Osteoblast (primary cell): ENCODE measurements around the gene NR5A2. TPM values are rescaled to one million over a fixed set of nuclear protein-coding genes. Genes with fewer than 3 reads are reported as not detected.
"Not testable (repeated sequence)": the region's sequence is repeated elsewhere in the genome, so short reads cannot be mapped to it uniquely, and the experiment has no call there.

Experiments used
- DNase-seq: peaks from one replicate; pipeline ENCODE4 v3.0.0; 2011; ENCODE audit warnings: low spot score, mixed read lengths; ENCODE audit not compliant: insufficient read length; ENCODE audit errors: missing footprints
- H2AFZ ChIP-seq: 2 replicates; pipeline ENCODE4 v1.6.0; 2011; ENCODE audit warnings: mild to moderate bottlenecking, low read length
- H3K27ac ChIP-seq: 2 replicates; pipeline ENCODE4 v1.5.1; 2011; ENCODE audit warnings: mild to moderate bottlenecking, low read depth, low read length, moderate library complexity
- H3K27me3 ChIP-seq: 2 replicates; pipeline ENCODE4 v1.6.0; 2012; ENCODE audit warnings: mild to moderate bottlenecking, control low read depth, inconsistent platforms, low read length, moderate library complexity; ENCODE audit not compliant: insufficient read depth
- H3K36me3 ChIP-seq: 2 replicates; pipeline ENCODE4 v1.5.1; 2011; ENCODE audit warnings: mild to moderate bottlenecking, low read length, control low read depth, moderate library complexity; ENCODE audit not compliant: insufficient read depth
- H3K4me1 ChIP-seq: 2 replicates; pipeline ENCODE4 v1.5.1; 2011; ENCODE audit warnings: mild to moderate bottlenecking, low read length, control low read depth, moderate library complexity; ENCODE audit not compliant: insufficient read depth
- H3K4me2 ChIP-seq: 2 replicates; pipeline ENCODE4 v1.6.0; 2011; ENCODE audit warnings: mild to moderate bottlenecking, low read length; ENCODE audit not compliant: insufficient read depth
- H3K4me3 ChIP-seq: fragments of 200-600 bp; sonication (generic); 3 replicates; pipeline ENCODE4 v1.5.1; 2012; ENCODE audit warnings: mild to moderate bottlenecking, low read length, inconsistent platforms; ENCODE audit not compliant: insufficient read depth
- H3K79me2 ChIP-seq: 2 replicates; pipeline ENCODE4 v1.6.0; 2012; ENCODE audit warnings: mild to moderate bottlenecking, low read length, control low read depth, inconsistent platforms; ENCODE audit not compliant: insufficient read depth
- H3K9me3 ChIP-seq: 2 replicates; pipeline ENCODE4 v1.5.1; 2011; ENCODE audit warnings: low read depth, low read length, control low read depth
- H4K20me1 ChIP-seq: 2 replicates; pipeline ENCODE4 v1.6.0; 2012; ENCODE audit warnings: mild to moderate bottlenecking, low read length, control low read depth; ENCODE audit not compliant: insufficient read depth
- total RNA-seq: library from RNA; depleted of rRNA; stranded (reverse); fragments of >200 nt; gene quantifications from 2 replicates; pipeline ENCODE4 v1.2.3, GENCODE V29; 2012
- TF ChIP-seq, protein P1 (sequence below): IDR thresholded peaks from 2 replicates; pipeline ENCODE4 v1.5.1; 2011; ENCODE audit warnings: mild to moderate bottlenecking, low read depth, low read length, moderate library complexity; ENCODE audit errors: extremely low read depth

NR5A2 gene
- total RNA-seq, 1 donor: not detected

DNA sequence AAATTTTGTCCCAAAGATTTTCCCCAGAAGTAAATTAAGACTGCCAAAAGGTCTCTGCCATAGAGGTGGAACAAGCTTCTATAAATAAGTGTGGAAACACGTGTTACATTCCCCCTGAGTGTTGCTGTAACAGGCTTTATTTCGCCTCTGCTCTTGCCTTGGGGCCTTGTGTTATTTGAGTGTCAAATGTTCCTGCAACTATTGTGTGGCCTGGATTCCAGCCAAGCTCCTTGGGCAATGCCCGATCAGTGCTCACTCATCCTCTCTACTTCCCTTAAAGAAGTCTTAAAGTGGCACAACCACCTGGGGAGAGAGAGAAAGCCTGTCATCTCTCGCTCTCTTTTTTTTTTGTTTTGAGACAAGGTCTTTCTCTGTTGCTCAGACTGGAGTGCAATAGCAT is 156.7 kb downstream of the NR5A2 start:
- Histone ChIP-seq H3K27ac (peak overlapping the region; percentile 27), H3K4me2 (peak overlapping the region; percentile 10), H3K9me3 (no peaks in the 10 kb centered on the region), H3K79me2 (no peaks in the 10 kb centered on the region), H4K20me1 (no peaks in the 10 kb centered on the region), H3K4me3 (no peak overlapping the region), H3K27me3 (no peaks in the 10 kb centered on the region), H3K4me1 (peaks cover 30% of the 10 kb centered on the region), H2AFZ (no peak overlapping the region), H3K36me3 (no peaks in the 10 kb centered on the region)
- TF ChIP-seq, protein P1, sequence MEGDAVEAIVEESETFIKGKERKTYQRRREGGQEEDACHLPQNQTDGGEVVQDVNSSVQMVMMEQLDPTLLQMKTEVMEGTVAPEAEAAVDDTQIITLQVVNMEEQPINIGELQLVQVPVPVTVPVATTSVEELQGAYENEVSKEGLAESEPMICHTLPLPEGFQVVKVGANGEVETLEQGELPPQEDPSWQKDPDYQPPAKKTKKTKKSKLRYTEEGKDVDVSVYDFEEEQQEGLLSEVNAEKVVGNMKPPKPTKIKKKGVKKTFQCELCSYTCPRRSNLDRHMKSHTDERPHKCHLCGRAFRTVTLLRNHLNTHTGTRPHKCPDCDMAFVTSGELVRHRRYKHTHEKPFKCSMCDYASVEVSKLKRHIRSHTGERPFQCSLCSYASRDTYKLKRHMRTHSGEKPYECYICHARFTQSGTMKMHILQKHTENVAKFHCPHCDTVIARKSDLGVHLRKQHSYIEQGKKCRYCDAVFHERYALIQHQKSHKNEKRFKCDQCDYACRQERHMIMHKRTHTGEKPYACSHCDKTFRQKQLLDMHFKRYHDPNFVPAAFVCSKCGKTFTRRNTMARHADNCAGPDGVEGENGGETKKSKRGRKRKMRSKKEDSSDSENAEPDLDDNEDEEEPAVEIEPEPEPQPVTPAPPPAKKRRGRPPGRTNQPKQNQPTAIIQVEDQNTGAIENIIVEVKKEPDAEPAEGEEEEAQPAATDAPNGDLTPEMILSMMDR: no peak
- DNase-seq: peak; percentile 82

DNA sequence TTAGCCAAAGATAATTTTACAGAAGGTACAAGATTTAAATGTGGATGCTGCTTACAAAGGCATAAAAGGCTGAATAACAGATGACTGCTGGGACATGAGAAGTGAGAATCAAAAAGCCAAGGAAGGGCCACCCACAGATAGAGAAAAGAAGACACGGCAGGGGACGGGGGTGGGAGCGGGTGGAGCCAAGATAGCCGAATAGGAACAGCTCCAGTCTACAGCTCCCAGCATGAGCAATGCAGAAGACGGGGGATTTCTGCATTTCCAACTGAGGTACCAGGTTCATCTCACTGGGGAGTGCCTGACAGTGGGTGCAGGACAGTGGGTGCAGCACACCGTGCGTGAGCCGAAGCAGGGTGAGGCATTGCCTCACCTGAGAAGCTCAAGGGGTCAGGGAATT is 157.7 kb downstream of the NR5A2 start:
- not testable (repeated sequence) for H3K36me3 ChIP-seq, H3K4me3 ChIP-seq, H3K9me3 ChIP-seq, DNase-seq, H4K20me1 ChIP-seq, H3K27me3 ChIP-seq, H2AFZ ChIP-seq, H3K79me2 ChIP-seq, H3K4me2 ChIP-seq, H3K27ac ChIP-seq
- H3K4me1 ChIP-seq: peaks cover 20% of the 10 kb centered on the region

DNA sequence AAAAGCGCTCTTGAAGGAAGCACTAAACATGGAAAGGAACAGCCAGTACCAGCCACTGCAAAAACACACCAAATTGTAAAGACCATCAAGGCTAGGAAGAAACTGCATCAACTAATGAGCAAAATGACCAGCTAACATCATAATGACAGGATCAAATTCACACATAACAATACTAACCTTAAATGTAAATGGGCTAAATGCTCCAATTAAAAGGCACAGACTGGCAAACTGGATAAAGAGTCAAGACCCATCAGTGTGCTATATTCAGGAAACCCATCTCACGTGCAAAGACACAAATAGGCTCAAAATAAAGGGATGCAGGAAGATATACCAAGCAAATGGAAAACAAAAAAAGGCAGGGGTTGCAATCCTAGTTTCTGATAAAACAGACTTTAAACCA is 159.8 kb downstream of the NR5A2 start:
- H3K4me1 ChIP-seq: peaks cover 13% of the 10 kb centered on the region
- not testable (repeated sequence) for H3K36me3 ChIP-seq, H4K20me1 ChIP-seq, H3K27me3 ChIP-seq, H3K4me2 ChIP-seq, H3K79me2 ChIP-seq, H2AFZ ChIP-seq, DNase-seq, H3K9me3 ChIP-seq, H3K27ac ChIP-seq, H3K4me3 ChIP-seq

GRCh38 chr1:200191993-200192392 is 164.5 kb downstream of the NR5A2 start:
- Histone ChIP-seq H2AFZ (no peak overlapping the region), H3K4me2 (no peak overlapping the region), H3K9me3 (no peaks in the 10 kb centered on the region), H4K20me1 (no peaks in the 10 kb centered on the region), H3K4me1 (no peaks in the 10 kb centered on the region), H3K36me3 (no peaks in the 10 kb centered on the region), H3K79me2 (no peaks in the 10 kb centered on the region), H3K27ac (no peak overlapping the region), H3K27me3 (no peaks in the 10 kb centered on the region), H3K4me3 (no peak overlapping the region)
- no peak for DNase-seq
- TF ChIP-seq, protein P1: no peak

GRCh38 chr1:200194477-200194876 is 167.0 kb downstream of the NR5A2 start:
- no peak overlapping the region for H3K4me2 ChIP-seq
- no peak overlapping the region for H3K4me3 ChIP-seq
- no peaks in the 10 kb centered on the region for H4K20me1 ChIP-seq
- TF ChIP-seq, protein P1: no peak
- no peaks in the 10 kb centered on the region for H3K79me2 ChIP-seq
- H3K27ac ChIP-seq: no peak overlapping the region
- no peak overlapping the region for H2AFZ ChIP-seq
- H3K4me1 ChIP-seq: no peaks in the 10 kb centered on the region
- no peaks in the 10 kb centered on the region for H3K36me3 ChIP-seq
- H3K27me3 ChIP-seq: no peaks in the 10 kb centered on the region
- DNase-seq: no peak
- H3K9me3 ChIP-seq: no peaks in the 10 kb centered on the region
